HEK293 (cell line): ENCODE data around the gene REEP6.

Experiments used
- ZNF19 ChIP-seq: fragments of 450-650 bp; formaldehyde crosslinking; IDR thresholded peaks from 2 replicates; pipeline ENCODE4; 2016; ENCODE audit warnings: missing biosample characterization, missing genetic modification characterization, low read depth
- ZNF354C ChIP-seq: fragments of 450-650 bp; formaldehyde crosslinking; IDR thresholded peaks from 2 replicates; pipeline ENCODE4 v1.5.1; 2016; ENCODE audit warnings: missing biosample characterization, missing genetic modification characterization, low read depth, borderline replicate concordance

GRCh38 chr19:1503089-1503924, 12.3 kb downstream of the REEP6 start:
- TF ChIP-seq ZNF19 (tag by site-specific recombination), result no peak
- no peak for TF ChIP-seq ZNF354C (tag by site-specific recombination)
